K562 (cell line): Measurements from ENCODE around the gene STRIP1.

Experiments
- POLR2AphosphoS5 ChIP-seq: IDR thresholded peaks from 2 replicates; pipeline ENCODE4 v1.6.1; 2011; ENCODE audit warnings: mild to moderate bottlenecking, low read depth, low read length, moderate library complexity; ENCODE audit not compliant: control insufficient read depth, insufficient read depth
- SMC3 ChIP-seq: conservative IDR thresholded peaks from 2 replicates; pipeline ENCODE4 v1.6.1; 2011; ENCODE audit warnings: low read depth, low read length, improper control_type of control experiment; ENCODE audit not compliant: insufficient read depth
- TEAD4 ChIP-seq, 2 experiments: sonication (generic) in 1 of 2; formaldehyde crosslinking in 1 of 2; IDR thresholded peaks; 2 replicates each; pipeline versions ENCODE4 v1.6.1 to v1.8.0; 2012 to 2022; ENCODE audit warnings: borderline replicate concordance in 1 of 2, inconsistent platforms in 1 of 2, low read length in 1 of 2, mild to moderate bottlenecking in 1 of 2, missing genetic modification reagents in 1 of 2
- ZKSCAN1 ChIP-seq: fragments of 150-350 bp; IDR thresholded peaks from 2 replicates; pipeline ENCODE4 v1.6.1; 2016; ENCODE audit warnings: low read depth, low read length
- ZNF644 ChIP-seq: fragments of 200-800 bp; sonication (Bioruptor generic); IDR thresholded peaks from 2 replicates; pipeline ENCODE4 v1.6.1; 2016; ENCODE audit warnings: low read depth, missing genetic modification characterization, missing compliant biosample characterization
- TF ChIP-seq, protein P1 (sequence below): sonication (generic); formaldehyde crosslinking; IDR thresholded peaks from 2 replicates; pipeline ENCODE4 v1.8.0; 2022; ENCODE audit warnings: missing genetic modification reagents, mild to moderate bottlenecking, borderline replicate concordance
- TF ChIP-seq, protein P2 (sequence below), 3 experiments: IDR thresholded peaks in 2 of 3; conservative IDR thresholded peaks in 1 of 3; 2 replicates each; pipeline ENCODE4 v1.5.1; 2011 to 2012; ENCODE audit warnings: low read length in 3 of 3, mild to moderate bottlenecking in 3 of 3, control low read depth in 2 of 3, improper control_type of control experiment in 1 of 3, inconsistent platforms in 1 of 3, low read depth in 1 of 3, mixed read lengths in 1 of 3, moderate library complexity in 1 of 3; ENCODE audit not compliant: insufficient read depth in 2 of 3
- TF ChIP-seq, protein P3 (sequence below): fragments of 450-650 bp; conservative IDR thresholded peaks from 2 replicates; pipeline ENCODE4 v1.6.1; 2016; ENCODE audit warnings: missing genetic modification characterization, low read depth, mild to moderate bottlenecking, missing compliant biosample characterization, moderate library complexity
- TF ChIP-seq, protein P4 (sequence below): sonication (generic); formaldehyde crosslinking; IDR thresholded peaks from 2 replicates; pipeline ENCODE4 v1.8.0; 2022; ENCODE audit warnings: mild to moderate bottlenecking, missing genetic modification reagents, borderline replicate concordance

DNA sequence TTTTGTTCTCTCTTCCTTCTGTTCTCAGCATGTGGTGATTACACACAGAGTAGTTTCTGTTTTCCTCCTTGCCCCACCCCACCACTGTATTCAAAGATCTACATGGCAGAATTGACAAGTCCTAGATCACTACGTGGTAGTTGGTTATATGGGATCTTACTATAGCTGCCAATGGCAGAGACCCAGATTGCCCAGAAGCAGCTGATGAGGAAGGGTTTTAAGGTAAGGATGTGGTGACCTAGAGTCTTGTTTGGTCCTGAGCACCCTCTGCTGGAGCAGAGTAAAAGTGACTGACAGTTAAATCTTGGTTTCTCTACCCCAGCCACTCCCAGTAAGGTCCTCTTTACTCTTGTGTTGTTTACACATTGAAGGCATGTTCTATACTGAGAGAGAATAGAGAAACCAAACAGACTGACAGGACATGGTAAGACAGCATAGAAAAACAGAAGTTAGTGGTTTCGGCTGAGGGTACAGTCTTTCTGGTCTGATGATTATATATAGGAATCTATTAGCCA lies 22.8 kb upstream of the STRIP1 start:
- no peak for TF ChIP-seq TEAD4 (IDR thresholded peaks at IDR 0.05; ENCODE audit: low read length)
- no peak for TF ChIP-seq TEAD4 (CRISPR knock-in tag; IDR thresholded peaks at IDR 0.05; ENCODE audit: borderline replicate concordance)
- TF ChIP-seq, protein P1, sequence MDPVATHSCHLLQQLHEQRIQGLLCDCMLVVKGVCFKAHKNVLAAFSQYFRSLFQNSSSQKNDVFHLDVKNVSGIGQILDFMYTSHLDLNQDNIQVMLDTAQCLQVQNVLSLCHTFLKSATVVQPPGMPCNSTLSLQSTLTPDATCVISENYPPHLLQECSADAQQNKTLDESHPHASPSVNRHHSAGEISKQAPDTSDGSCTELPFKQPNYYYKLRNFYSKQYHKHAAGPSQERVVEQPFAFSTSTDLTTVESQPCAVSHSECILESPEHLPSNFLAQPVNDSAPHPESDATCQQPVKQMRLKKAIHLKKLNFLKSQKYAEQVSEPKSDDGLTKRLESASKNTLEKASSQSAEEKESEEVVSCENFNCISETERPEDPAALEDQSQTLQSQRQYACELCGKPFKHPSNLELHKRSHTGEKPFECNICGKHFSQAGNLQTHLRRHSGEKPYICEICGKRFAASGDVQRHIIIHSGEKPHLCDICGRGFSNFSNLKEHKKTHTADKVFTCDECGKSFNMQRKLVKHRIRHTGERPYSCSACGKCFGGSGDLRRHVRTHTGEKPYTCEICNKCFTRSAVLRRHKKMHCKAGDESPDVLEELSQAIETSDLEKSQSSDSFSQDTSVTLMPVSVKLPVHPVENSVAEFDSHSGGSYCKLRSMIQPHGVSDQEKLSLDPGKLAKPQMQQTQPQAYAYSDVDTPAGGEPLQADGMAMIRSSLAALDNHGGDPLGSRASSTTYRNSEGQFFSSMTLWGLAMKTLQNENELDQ (CRISPR knock-in tag) = no peak
- no peak for TF ChIP-seq POLR2AphosphoS5
- TF ChIP-seq ZNF644 (tag) = no peak
- TF ChIP-seq, protein P2, sequence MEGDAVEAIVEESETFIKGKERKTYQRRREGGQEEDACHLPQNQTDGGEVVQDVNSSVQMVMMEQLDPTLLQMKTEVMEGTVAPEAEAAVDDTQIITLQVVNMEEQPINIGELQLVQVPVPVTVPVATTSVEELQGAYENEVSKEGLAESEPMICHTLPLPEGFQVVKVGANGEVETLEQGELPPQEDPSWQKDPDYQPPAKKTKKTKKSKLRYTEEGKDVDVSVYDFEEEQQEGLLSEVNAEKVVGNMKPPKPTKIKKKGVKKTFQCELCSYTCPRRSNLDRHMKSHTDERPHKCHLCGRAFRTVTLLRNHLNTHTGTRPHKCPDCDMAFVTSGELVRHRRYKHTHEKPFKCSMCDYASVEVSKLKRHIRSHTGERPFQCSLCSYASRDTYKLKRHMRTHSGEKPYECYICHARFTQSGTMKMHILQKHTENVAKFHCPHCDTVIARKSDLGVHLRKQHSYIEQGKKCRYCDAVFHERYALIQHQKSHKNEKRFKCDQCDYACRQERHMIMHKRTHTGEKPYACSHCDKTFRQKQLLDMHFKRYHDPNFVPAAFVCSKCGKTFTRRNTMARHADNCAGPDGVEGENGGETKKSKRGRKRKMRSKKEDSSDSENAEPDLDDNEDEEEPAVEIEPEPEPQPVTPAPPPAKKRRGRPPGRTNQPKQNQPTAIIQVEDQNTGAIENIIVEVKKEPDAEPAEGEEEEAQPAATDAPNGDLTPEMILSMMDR (IDR thresholded peaks at IDR 0.05 in 2 of 3, conservative IDR thresholded peaks at IDR 0.05 in 1 of 3; ENCODE audit: insufficient read depth in 2 of 3, low read depth in 1 of 3, low read length in 3 of 3) = peak; percentile 65 to 79 (median 68)
- no peak for TF ChIP-seq ZKSCAN1
- TF ChIP-seq, protein P3, sequence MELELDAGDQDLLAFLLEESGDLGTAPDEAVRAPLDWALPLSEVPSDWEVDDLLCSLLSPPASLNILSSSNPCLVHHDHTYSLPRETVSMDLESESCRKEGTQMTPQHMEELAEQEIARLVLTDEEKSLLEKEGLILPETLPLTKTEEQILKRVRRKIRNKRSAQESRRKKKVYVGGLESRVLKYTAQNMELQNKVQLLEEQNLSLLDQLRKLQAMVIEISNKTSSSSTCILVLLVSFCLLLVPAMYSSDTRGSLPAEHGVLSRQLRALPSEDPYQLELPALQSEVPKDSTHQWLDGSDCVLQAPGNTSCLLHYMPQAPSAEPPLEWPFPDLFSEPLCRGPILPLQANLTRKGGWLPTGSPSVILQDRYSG = no peak
- TF ChIP-seq SMC3 = peak; percentile 51; the same call in 1 of the 2 replicates
- TF ChIP-seq, protein P4, sequence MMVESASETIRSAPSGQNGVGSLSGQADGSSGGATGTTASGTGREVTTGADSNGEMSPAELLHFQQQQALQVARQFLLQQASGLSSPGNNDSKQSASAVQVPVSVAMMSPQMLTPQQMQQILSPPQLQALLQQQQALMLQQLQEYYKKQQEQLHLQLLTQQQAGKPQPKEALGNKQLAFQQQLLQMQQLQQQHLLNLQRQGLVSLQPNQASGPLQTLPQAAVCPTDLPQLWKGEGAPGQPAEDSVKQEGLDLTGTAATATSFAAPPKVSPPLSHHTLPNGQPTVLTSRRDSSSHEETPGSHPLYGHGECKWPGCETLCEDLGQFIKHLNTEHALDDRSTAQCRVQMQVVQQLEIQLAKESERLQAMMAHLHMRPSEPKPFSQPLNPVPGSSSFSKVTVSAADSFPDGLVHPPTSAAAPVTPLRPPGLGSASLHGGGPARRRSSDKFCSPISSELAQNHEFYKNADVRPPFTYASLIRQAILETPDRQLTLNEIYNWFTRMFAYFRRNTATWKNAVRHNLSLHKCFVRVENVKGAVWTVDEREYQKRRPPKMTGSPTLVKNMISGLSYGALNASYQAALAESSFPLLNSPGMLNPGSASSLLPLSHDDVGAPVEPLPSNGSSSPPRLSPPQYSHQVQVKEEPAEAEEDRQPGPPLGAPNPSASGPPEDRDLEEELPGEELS (CRISPR knock-in tag) = no peak
